Measurements from ENCODE around the gene CDC34. TPM values are rescaled to one million over a fixed set of nuclear protein-coding genes. Genes with fewer than 3 reads are reported as not detected.

The CDC34 gene
- total and polyA plus RNA-seq, 2 of the 8 experiments (the other 6 are each of a cell fraction or from before 2014, with no cell fraction given), result 95.9 to 129 TPM

DNA sequence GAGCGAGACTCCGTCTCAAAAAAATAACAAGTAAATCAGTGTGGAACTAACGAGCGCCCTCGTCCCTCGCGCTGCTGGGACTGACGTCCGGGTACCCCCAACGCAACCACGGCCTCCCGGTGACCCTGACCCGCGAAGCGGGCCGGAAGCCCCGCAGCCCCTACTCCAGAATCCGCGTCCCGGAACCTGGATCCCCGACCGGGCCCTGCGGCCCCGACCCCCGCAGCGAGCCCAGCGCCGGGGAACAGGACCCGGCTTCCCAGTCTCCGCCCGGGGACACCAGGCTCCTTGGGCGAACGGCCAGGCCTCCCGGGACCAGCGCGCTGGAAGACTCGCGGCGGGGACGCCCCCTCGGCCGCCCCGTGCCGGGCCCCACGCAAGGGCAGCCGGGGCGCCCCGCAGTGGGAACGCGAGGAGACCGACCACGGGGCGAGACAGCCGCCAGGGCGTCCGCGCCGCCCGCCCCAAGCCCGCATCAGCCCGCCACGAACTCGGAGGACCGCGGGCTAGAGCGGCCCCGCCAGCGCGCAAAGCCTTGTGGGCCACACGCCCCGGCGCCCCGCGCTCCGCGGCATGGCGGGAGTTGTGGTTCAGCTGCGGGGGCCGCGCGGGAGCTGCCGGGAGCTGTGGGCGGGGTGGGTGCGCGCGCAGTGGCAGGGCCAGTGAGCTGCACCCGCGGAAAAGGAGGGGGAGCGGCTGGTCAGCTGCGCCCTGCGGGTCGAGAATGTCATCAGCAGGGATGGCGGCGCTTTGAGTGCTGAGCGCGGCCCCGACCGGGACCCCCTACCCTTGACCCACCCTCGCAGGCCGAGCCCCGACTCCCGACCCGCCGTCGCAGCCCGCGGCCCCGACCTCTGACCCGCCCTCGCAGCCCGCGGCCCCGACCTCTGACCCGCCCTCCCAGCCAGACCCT, 42.8 kb upstream of the CDC34 start (continued):
- peak in 1 of 2 experiments; percentile 58; a peak in 1 of 3 replicates for TF ChIP-seq POLR2A (IDR thresholded peaks at IDR 0.05; ENCODE audit: control extremely low read depth in 1 of 2, low read depth in 2 of 2, low read length in 2 of 2)
- no peak for TF ChIP-seq ASH2L (IDR thresholded peaks at IDR 0.05; ENCODE audit: low read length)

Data from H1 (cell line).